ENCODE results near the gene SLC12A2. TPM values are rescaled to one million over a fixed set of nuclear protein-coding genes. Genes with fewer than 3 reads are reported as not detected.

The SLC12A2 gene
- total and polyA plus RNA-seq, 2 experiments from 2014 or later: 21.5 to 67.1 TPM

DNA sequence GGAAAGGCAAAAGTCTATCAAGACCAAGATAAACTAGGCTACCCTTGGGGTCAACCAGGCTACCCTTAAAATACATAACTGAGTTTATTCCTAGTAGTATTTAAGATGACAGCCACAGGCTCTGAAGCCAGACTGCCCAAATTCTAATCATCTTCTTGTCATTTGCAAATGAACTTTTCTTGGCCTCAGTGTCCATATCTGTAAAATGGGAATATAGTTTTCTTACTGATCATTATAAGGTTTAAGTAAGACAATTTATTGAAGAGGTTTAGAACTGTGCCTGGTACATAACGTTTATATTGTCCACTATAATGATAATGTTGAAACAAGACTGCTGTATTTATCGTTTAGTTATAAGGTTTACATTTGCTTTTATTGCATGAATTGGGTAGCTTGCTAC lies 112.5 kb downstream of the SLC12A2 start:
- no peak for TF ChIP-seq EZH2phosphoT487 (IDR thresholded peaks at IDR 0.05; ENCODE audit: low read depth, severe bottlenecking, unreplicated experiment)
- TF ChIP-seq CTCF (IDR thresholded peaks at IDR 0.05; ENCODE audit: poor library complexity): no peak
- no peak for TF ChIP-seq EZH2 (IDR thresholded peaks at IDR 0.05; ENCODE audit: borderline replicate concordance)
- H3K27me3 ChIP-seq: no peaks in the 10 kb centered on the region
- no peaks in the 10 kb centered on the region for H3K9me3 ChIP-seq (ENCODE audit: low read depth)
- H3K36me3 ChIP-seq (replicated peaks; ENCODE audit: insufficient read depth, low read depth): no peaks in the 10 kb centered on the region
- no peak overlapping the region for H3K4me2 ChIP-seq
- H4K20me1 ChIP-seq (ENCODE audit: insufficient read depth, poor library complexity, severe bottlenecking): no peaks in the 10 kb centered on the region
- H3K79me2 ChIP-seq: no peaks in the 10 kb centered on the region
- H3K4me3 ChIP-seq: no peak overlapping the region
- H3K9me2 ChIP-seq (replicated peaks; ENCODE audit: insufficient read depth): no peaks in the 10 kb centered on the region
- 96% methylated on average over 2 of the region's 2 CpGs for WGBS (ENCODE audit: low lambda C conversion rate, missing lambda C conversion rate)
- no peak for DNase-seq (ENCODE audit: low spot score)
- H2AFZ ChIP-seq: no peak overlapping the region
- H3K27ac ChIP-seq: peak overlapping the region; percentile 21
- H3K4me1 ChIP-seq (ENCODE audit: insufficient read depth): peaks cover 29% of the 10 kb centered on the region

- Histone ChIP-seq H3K4me2 (no peak overlapping the region), H3K9me2 (replicated peaks; ENCODE audit: insufficient read depth) (no peaks in the 10 kb centered on the region), H3K4me3 (no peak overlapping the region), H3K27me3 (no peaks in the 10 kb centered on the region), H3K36me3 (replicated peaks; ENCODE audit: insufficient read depth, low read depth) (no peaks in the 10 kb centered on the region), H3K9me3 (ENCODE audit: low read depth) (no peaks in the 10 kb centered on the region), H3K4me1 (ENCODE audit: insufficient read depth) (peaks cover 32% of the 10 kb centered on the region), H4K20me1 (ENCODE audit: insufficient read depth, poor library complexity, severe bottlenecking) (no peaks in the 10 kb centered on the region), H2AFZ (no peak overlapping the region), H3K79me2 (no peaks in the 10 kb centered on the region), H3K27ac (peak overlapping the region; percentile 64)
- peak; percentile 54 for DNase-seq (ENCODE audit: low spot score)
- no peak for TF ChIP-seq EZH2 (IDR thresholded peaks at IDR 0.05; ENCODE audit: borderline replicate concordance)
- TF ChIP-seq EZH2phosphoT487 (IDR thresholded peaks at IDR 0.05; ENCODE audit: low read depth, severe bottlenecking, unreplicated experiment): no peak
- TF ChIP-seq CTCF (IDR thresholded peaks at IDR 0.05; ENCODE audit: poor library complexity): no peak
- WGBS (ENCODE audit: low lambda C conversion rate, missing lambda C conversion rate): 56% methylated on average over 3 of the region's 3 CpGs
Measured at GRCh38 chr5:128196791-128197190, 113.2 kb downstream of the SLC12A2 start.

DNA sequence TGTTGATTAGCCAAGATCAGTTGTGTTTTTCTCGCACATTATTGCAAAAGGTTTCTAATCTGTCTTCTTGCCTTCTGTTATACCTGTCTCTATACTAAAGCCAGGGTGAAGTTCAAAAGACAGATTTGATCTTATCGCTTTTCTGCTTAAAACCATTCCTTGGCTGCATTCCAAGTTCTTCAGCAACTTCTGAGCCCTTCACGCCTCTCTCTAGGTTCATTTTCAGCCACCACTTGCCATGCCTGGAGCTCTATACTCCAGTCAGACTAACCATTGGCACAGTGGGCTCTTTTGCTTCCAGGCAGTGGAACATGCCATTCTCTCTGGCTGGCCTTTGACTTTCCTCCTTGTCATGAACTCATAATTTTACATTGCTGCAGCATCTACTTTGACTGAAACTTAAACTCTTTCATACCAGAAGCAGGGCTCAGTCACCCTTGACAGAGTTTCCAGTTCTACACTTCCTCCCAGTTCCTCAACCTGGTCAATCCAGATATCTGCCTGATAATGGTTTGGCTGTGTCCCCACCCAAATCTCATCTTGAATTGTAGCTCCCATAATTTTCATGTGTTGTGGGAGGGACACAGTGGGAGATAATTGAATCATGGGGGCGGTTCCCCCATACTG lies 114.4 kb downstream of the SLC12A2 start:
- Histone ChIP-seq H3K4me1 (ENCODE audit: insufficient read depth) (peaks cover 36% of the 10 kb centered on the region), H3K9me2 (replicated peaks; ENCODE audit: insufficient read depth) (no peaks in the 10 kb centered on the region), H4K20me1 (ENCODE audit: insufficient read depth, poor library complexity, severe bottlenecking) (no peaks in the 10 kb centered on the region), H3K27me3 (no peaks in the 10 kb centered on the region), H2AFZ (no peak overlapping the region), H3K9me3 (ENCODE audit: low read depth) (no peaks in the 10 kb centered on the region), H3K4me3 (no peak overlapping the region), H3K36me3 (replicated peaks; ENCODE audit: insufficient read depth, low read depth) (no peaks in the 10 kb centered on the region), H3K4me2 (no peak overlapping the region), H3K79me2 (no peaks in the 10 kb centered on the region), H3K27ac (peak overlapping the region; percentile 64)
- TF ChIP-seq EZH2phosphoT487 (IDR thresholded peaks at IDR 0.05; ENCODE audit: low read depth, severe bottlenecking, unreplicated experiment) (no peak), EZH2 (IDR thresholded peaks at IDR 0.05; ENCODE audit: borderline replicate concordance) (no peak), CTCF (IDR thresholded peaks at IDR 0.05; ENCODE audit: poor library complexity) (no peak)
- WGBS (ENCODE audit: low lambda C conversion rate, missing lambda C conversion rate): 83% methylated on average over 4 of the region's 4 CpGs
- DNase-seq (ENCODE audit: low spot score): peak; percentile 34

Data from hepatocyte (in vitro differentiated cells).